Measurements from ENCODE around the gene SCTR. TPM values are rescaled to one million over a fixed set of nuclear protein-coding genes. Genes with fewer than 3 reads are reported as not detected.

SCTR gene
- total and polyA plus RNA-seq, 2 of the 13 experiments (the other 11 are each of a cell fraction or from before 2014, with no cell fraction given), result not detected

DNA sequence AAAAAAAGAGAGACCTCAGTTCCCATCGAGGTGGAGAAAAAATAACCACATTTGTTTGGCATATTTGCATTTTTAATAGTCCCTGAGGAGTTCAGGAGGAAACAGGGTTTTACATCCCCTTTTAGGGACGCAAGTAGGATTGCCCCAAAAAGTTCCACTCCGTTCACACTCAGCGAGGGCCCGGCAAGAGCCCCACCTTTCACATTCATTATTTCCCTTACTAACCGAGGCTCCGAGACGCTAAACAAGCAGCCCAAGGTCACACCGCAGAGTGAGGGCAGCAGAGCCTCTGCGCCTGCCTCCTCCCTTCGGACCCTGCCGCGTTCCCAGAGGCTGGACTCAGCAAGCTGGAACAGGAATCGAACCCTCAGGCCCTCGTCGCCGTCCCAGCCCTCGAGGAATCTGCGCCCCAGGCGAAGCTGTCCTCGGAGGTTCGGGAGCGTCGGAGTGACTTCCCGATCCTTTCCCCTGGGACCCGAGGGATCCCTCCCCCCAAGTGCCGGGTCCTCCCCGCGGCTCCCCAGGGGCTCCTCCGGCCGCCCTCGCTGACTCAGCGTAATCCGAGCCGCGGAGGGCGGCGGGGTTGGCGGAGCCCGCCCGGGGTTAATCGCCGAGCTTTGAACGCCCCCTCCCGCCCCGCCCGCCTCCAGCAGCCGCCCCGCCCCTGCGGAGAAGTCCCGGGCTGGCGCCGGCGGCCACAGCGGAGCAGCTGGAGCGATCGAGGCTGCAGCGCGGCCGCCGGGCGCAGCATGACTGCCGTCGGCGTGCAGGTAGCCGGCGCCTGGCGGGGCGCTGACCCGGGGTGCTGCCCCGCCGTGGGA lies 92.9 kb downstream of the SCTR start, which contains the start of gene TMEM37 (continued):
- TF ChIP-seq ZFP1 (CRISPR knock-in tag; IDR thresholded peaks at IDR 0.05) (peak; percentile 16; the same call in 1 of the 2 replicates), ZSCAN25 (CRISPR knock-in tag; IDR thresholded peaks at IDR 0.05) (peak; percentile 57; the same call in 1 of the 2 replicates), SAP130 (CRISPR knock-in tag; IDR thresholded peaks at IDR 0.05; ENCODE audit: low read depth) (peak; percentile 91), PCBP2 (optimal IDR thresholded peaks at IDR 0.05; ENCODE audit: low read depth, low read length, poor library complexity, severe bottlenecking) (no peak), ZNF703 (CRISPR knock-in tag; IDR thresholded peaks at IDR 0.05; ENCODE audit: borderline replicate concordance) (no peak), HNF4G (IDR thresholded peaks at IDR 0.05; ENCODE audit: borderline replicate concordance, low read depth, low read length) (no peak), HNF4G (CRISPR knock-in tag; IDR thresholded peaks at IDR 0.05; ENCODE audit: borderline replicate concordance, low read depth) (no peak; the same call in 1 of the 2 replicates), HOXA5 (CRISPR knock-in tag; IDR thresholded peaks at IDR 0.05) (peak; percentile 88), ATF4 (CRISPR knock-in tag; IDR thresholded peaks at IDR 0.05) (no peak; a peak in 2 of 4 replicates), PTBP1 (IDR thresholded peaks at IDR 0.05; ENCODE audit: low read depth, low read length, poor library complexity, severe bottlenecking) (no peak), SP2 (CRISPR knock-in tag; IDR thresholded peaks at IDR 0.05) (peak; percentile 57; the same call in 1 of the 2 replicates), MAZ (IDR thresholded peaks at IDR 0.05; ENCODE audit: borderline replicate concordance, low read depth, low read length) (peak; percentile 81), MAZ (CRISPR knock-in tag; IDR thresholded peaks at IDR 0.05; ENCODE audit: low read depth) (peak; percentile 87), ZNF326 (CRISPR knock-in tag; IDR thresholded peaks at IDR 0.05; ENCODE audit: borderline replicate concordance) (no peak), CEBPB (IDR thresholded peaks at IDR 0.05; ENCODE audit: borderline replicate concordance, low read depth, low read length) (no peak), ZNF740 (CRISPR knock-in tag; IDR thresholded peaks at IDR 0.05) (0 out of 2 replicates have a peak, but pooled peaks have one; percentile 33), JARID2 (CRISPR knock-in tag; IDR thresholded peaks at IDR 0.05; ENCODE audit: insufficient replicate concordance) (no peak), CEBPG (CRISPR knock-in tag; IDR thresholded peaks at IDR 0.05) (0 out of 2 replicates have a peak, but pooled peaks have one; percentile 34), SIX1 (CRISPR knock-in tag; IDR thresholded peaks at IDR 0.05; ENCODE audit: borderline replicate concordance) (peak; percentile 97), RXRB (CRISPR knock-in tag; IDR thresholded peaks at IDR 0.05; ENCODE audit: borderline replicate concordance) (peak; percentile 87), PAWR (CRISPR knock-in tag; IDR thresholded peaks at IDR 0.05; ENCODE audit: borderline replicate concordance) (no peak)
- TF ChIP-seq, protein P1, sequence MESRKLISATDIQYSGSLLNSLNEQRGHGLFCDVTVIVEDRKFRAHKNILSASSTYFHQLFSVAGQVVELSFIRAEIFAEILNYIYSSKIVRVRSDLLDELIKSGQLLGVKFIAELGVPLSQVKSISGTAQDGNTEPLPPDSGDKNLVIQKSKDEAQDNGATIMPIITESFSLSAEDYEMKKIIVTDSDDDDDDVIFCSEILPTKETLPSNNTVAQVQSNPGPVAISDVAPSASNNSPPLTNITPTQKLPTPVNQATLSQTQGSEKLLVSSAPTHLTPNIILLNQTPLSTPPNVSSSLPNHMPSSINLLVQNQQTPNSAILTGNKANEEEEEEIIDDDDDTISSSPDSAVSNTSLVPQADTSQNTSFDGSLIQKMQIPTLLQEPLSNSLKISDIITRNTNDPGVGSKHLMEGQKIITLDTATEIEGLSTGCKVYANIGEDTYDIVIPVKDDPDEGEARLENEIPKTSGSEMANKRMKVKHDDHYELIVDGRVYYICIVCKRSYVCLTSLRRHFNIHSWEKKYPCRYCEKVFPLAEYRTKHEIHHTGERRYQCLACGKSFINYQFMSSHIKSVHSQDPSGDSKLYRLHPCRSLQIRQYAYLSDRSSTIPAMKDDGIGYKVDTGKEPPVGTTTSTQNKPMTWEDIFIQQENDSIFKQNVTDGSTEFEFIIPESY (CRISPR knock-in tag; IDR thresholded peaks at IDR 0.05), result 0 out of 2 replicates have a peak, but pooled peaks have one; percentile 25
- TF ChIP-seq, protein P2, sequence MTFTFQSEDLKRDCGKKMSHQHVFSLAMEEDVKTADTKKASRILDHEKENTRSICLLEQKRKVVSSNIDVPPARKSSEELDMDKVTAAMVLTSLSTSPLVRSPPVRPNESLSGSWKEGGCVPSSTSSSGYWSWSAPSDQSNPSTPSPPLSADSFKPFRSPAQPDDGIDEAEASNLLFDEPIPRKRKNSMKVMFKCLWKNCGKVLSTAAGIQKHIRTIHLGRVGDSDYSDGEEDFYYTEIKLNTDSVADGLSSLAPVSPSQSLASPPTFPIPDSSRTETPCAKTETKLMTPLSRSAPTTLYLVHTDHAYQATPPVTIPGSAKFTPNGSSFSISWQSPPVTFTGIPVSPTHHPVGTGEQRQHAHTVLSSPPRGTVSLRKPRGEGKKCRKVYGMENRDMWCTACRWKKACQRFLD (CRISPR knock-in tag; IDR thresholded peaks at IDR 0.05; ENCODE audit: borderline replicate concordance), result 0 out of 2 replicates have a peak, but pooled peaks have one; percentile 85
